ENCODE results near the gene COPG1. TPM values are rescaled to one million over a fixed set of nuclear protein-coding genes. Genes with fewer than 3 reads are reported as not detected.

COPG1 gene
- total and polyA plus RNA-seq, 2 of the 13 experiments (the other 11 are each of a cell fraction or from before 2014, with no cell fraction given), result 98.6 to 166 TPM

GRCh38 chr3:129228891-129229585 lies 20.4 kb upstream of the COPG1 start (continued):
- TF ChIP-seq, protein P1, sequence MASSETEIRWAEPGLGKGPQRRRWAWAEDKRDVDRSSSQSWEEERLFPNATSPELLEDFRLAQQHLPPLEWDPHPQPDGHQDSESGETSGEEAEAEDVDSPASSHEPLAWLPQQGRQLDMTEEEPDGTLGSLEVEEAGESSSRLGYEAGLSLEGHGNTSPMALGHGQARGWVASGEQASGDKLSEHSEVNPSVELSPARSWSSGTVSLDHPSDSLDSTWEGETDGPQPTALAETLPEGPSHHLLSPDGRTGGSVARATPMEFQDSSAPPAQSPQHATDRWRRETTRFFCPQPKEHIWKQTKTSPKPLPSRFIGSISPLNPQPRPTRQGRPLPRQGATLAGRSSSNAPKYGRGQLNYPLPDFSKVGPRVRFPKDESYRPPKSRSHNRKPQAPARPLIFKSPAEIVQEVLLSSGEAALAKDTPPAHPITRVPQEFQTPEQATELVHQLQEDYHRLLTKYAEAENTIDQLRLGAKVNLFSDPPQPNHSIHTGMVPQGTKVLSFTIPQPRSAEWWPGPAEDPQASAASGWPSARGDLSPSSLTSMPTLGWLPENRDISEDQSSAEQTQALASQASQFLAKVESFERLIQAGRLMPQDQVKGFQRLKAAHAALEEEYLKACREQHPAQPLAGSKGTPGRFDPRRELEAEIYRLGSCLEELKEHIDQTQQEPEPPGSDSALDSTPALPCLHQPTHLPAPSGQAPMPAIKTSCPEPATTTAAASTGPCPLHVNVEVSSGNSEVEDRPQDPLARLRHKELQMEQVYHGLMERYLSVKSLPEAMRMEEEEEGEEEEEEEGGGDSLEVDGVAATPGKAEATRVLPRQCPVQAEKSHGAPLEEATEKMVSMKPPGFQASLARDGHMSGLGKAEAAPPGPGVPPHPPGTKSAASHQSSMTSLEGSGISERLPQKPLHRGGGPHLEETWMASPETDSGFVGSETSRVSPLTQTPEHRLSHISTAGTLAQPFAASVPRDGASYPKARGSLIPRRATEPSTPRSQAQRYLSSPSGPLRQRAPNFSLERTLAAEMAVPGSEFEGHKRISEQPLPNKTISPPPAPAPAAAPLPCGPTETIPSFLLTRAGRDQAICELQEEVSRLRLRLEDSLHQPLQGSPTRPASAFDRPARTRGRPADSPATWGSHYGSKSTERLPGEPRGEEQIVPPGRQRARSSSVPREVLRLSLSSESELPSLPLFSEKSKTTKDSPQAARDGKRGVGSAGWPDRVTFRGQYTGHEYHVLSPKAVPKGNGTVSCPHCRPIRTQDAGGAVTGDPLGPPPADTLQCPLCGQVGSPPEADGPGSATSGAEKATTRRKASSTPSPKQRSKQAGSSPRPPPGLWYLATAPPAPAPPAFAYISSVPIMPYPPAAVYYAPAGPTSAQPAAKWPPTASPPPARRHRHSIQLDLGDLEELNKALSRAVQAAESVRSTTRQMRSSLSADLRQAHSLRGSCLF (CRISPR knock-in tag; IDR thresholded peaks at IDR 0.05; ENCODE audit: borderline replicate concordance), result no peak
- TF ChIP-seq FOXA1 (IDR thresholded peaks at IDR 0.05) (no peak), FOXA1 (CRISPR knock-in tag; IDR thresholded peaks at IDR 0.05) (no peak), PCBP1 (IDR thresholded peaks at IDR 0.05; ENCODE audit: borderline replicate concordance, low read depth, low read length) (no peak), DMAP1 (CRISPR knock-in tag; IDR thresholded peaks at IDR 0.05) (0 out of 2 replicates have a peak, but pooled peaks have one; percentile 15), THAP11 (CRISPR knock-in tag; IDR thresholded peaks at IDR 0.05) (peak; percentile 39; the same call in 1 of the 2 replicates), ZBTB20 (CRISPR knock-in tag; IDR thresholded peaks at IDR 0.05; ENCODE audit: borderline replicate concordance, low read depth) (peak; percentile 49; the same call in 1 of the 2 replicates), ZNF879 (CRISPR knock-in tag; IDR thresholded peaks at IDR 0.05) (no peak), GFI1 (CRISPR knock-in tag; IDR thresholded peaks at IDR 0.05; ENCODE audit: borderline replicate concordance) (no peak), ZNF562 (CRISPR knock-in tag; IDR thresholded peaks at IDR 0.05; ENCODE audit: borderline replicate concordance) (no peak), NFE2 (CRISPR knock-in tag; IDR thresholded peaks at IDR 0.05) (peak; percentile 14; the same call in 1 of the 2 replicates), KAT8 (CRISPR knock-in tag; IDR thresholded peaks at IDR 0.05) (peak; percentile 77), TGIF2 (CRISPR knock-in tag; IDR thresholded peaks at IDR 0.05) (no peak), ZNF20 (CRISPR knock-in tag; IDR thresholded peaks at IDR 0.05) (no peak)
- TF ChIP-seq, protein P2, sequence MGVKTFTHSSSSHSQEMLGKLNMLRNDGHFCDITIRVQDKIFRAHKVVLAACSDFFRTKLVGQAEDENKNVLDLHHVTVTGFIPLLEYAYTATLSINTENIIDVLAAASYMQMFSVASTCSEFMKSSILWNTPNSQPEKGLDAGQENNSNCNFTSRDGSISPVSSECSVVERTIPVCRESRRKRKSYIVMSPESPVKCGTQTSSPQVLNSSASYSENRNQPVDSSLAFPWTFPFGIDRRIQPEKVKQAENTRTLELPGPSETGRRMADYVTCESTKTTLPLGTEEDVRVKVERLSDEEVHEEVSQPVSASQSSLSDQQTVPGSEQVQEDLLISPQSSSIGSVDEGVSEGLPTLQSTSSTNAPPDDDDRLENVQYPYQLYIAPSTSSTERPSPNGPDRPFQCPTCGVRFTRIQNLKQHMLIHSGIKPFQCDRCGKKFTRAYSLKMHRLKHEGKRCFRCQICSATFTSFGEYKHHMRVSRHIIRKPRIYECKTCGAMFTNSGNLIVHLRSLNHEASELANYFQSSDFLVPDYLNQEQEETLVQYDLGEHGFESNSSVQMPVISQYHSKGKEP (CRISPR knock-in tag; IDR thresholded peaks at IDR 0.05), result no peak
- TF ChIP-seq, protein P3, sequence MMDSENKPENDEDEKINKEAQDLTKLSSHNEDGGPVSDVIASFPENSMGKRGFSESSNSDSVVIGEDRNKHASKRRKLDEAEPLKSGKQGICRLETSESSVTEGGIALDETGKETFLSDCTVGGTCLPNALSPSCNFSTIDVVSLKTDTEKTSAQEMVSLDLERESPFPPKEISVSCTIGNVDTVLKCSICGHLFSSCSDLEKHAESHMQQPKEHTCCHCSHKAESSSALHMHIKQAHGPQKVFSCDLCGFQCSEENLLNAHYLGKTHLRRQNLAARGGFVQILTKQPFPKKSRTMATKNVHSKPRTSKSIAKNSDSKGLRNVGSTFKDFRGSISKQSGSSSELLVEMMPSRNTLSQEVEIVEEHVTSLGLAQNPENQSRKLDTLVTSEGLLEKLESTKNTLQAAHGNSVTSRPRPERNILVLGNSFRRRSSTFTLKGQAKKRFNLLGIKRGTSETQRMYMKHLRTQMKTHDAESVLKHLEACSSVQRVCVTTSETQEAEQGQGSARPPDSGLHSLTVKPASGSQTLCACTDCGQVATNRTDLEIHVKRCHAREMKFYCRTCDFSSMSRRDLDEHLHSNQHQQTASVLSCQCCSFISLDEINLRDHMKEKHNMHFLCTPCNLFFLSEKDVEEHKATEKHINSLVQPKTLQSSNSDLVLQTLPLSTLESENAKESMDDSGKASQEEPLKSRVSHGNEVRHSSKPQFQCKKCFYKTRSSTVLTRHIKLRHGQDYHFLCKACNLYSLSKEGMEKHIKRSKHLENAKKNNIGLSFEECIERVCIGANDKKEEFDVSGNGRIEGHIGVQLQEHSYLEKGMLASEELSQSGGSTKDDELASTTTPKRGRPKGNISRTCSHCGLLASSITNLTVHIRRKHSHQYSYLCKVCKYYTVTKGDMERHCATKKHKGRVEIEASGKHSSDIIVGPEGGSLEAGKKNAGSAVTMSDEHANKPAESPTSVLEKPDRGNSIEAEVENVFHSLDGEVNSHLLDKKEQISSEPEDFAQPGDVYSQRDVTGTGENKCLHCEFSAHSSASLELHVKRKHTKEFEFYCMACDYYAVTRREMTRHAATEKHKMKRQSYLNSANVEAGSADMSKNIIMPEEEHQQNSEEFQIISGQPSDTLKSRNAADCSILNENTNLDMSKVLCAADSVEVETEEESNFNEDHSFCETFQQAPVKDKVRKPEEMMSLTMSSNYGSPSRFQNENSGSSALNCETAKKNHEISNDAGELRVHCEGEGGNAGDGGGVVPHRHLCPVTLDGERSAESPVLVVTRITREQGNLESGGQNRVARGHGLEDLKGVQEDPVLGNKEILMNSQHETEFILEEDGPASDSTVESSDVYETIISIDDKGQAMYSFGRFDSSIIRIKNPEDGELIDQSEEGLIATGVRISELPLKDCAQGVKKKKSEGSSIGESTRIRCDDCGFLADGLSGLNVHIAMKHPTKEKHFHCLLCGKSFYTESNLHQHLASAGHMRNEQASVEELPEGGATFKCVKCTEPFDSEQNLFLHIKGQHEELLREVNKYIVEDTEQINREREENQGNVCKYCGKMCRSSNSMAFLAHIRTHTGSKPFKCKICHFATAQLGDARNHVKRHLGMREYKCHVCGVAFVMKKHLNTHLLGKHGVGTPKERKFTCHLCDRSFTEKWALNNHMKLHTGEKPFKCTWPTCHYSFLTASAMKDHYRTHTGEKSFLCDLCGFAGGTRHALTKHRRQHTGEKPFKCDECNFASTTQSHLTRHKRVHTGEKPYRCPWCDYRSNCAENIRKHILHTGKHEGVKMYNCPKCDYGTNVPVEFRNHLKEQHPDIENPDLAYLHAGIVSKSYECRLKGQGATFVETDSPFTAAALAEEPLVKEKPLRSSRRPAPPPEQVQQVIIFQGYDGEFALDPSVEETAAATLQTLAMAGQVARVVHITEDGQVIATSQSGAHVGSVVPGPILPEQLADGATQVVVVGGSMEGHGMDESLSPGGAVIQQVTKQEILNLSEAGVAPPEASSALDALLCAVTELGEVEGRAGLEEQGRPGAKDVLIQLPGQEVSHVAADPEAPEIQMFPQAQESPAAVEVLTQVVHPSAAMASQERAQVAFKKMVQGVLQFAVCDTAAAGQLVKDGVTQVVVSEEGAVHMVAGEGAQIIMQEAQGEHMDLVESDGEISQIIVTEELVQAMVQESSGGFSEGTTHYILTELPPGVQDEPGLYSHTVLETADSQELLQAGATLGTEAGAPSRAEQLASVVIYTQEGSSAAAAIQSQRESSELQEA (CRISPR knock-in tag; IDR thresholded peaks at IDR 0.05; ENCODE audit: not compliant biosample characterization), result no peak
